ENCODE results near the gene GNPDA1.

Gene GNPDA1

DNA sequence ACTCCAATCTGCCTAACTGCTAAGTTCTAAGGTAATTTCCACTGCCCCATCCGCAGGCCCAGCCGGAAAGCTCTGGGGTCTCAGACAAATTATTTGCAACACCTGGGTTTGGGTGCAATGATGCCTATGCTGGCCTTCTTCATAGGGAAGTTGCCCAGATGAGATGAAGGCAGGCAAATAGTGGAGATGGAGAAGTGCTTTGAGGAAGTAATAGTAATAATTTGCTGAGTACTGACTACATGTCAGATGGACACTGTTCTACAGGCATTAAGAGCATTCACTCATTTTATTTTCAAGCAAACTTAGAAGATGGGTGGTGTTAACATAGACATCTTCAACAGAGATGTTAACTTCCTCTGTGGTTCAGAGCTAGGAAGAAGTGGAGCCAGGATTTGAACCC is 58.6 kb downstream of the GNPDA1 start:
- DNase-seq (ENCODE audit: low read depth), result no peak

DNA sequence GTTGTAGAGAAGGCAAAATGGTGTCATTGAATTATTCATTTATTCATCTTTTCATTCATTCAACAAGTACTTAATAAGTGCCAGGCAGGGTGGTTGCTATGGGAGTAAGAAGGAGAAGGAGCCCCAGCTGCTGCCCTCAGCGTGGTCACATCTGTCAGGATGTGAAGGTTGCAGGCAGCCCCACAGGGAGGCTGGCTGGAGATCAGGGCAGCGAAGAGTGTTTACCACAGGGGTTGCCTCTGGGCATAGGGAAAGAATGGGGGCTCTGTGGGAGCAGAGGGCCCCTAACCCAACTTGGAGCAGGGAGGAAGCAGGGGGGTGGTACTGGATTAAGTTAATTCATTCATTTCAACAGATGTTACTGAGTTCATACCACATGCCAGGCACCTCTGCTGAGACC is 60.8 kb downstream of the GNPDA1 start:
- DNase-seq (ENCODE audit: low read depth), result no peak

DNA sequence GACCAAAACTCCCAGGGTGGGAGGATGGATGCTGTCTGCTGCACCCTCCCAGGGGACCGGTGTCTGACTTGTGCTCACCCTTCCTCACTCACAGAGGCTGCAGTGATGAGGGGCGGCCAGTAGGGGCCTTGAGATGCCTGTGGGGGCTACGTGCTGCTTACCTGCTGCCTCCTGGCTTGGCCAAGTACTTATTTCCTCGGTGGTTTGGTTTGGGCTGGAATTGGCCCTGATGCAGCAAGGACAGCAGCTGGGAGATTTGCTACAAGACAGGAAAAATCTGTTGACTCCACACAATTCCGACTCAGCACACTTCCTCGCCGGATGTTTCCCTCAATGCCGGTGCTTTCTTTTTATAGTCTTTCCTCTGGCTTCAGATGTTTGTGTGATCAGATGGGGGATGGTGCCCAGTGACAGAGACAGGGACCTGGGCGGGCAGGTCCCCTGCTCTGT is 61.5 kb downstream of the GNPDA1 start:
- no peak for DNase-seq (ENCODE audit: low read depth)
